Adipocyte (in vitro differentiated cells): Measurements from ENCODE around the gene TM7SF3.
"Not testable (repeated sequence)": the region's sequence is repeated elsewhere in the genome, so short reads cannot be mapped to it uniquely, and the experiment has no call there.

Experiments used
- DNase-seq: peaks from one replicate; pipeline ENCODE4 v3.0.0-alpha.2; 2015; ENCODE audit warnings: low read depth
- H3K27me3 ChIP-seq: replicated peaks from 2 replicates; pipeline ENCODE4 v1.7.0; 2013; ENCODE audit warnings: mild to moderate bottlenecking, low read length, moderate library complexity; ENCODE audit not compliant: control insufficient read depth, insufficient read depth
- H3K36me3 ChIP-seq: 2 replicates; pipeline ENCODE4 v1.7.0; 2013; ENCODE audit warnings: low read length, mild to moderate bottlenecking, moderate library complexity; ENCODE audit not compliant: control insufficient read depth, insufficient read depth, severe bottlenecking
- H3K4me1 ChIP-seq: 2 replicates; pipeline ENCODE4 v1.7.0; 2013; ENCODE audit warnings: mild to moderate bottlenecking, low read length, moderate library complexity; ENCODE audit not compliant: control insufficient read depth, insufficient read depth
- H3K4me3 ChIP-seq: 2 replicates; pipeline ENCODE4 v1.7.0; 2013; ENCODE audit warnings: mild to moderate bottlenecking, low read length, moderate library complexity
- H3K9ac ChIP-seq: 2 replicates; pipeline ENCODE4 v1.7.0; 2013; ENCODE audit warnings: mild to moderate bottlenecking, low read length, moderate library complexity
- H3K9me3 ChIP-seq: 2 replicates; pipeline ENCODE4 v1.7.0; 2013; ENCODE audit warnings: mild to moderate bottlenecking, low read length, moderate library complexity; ENCODE audit not compliant: control insufficient read depth

The TM7SF3 gene

GRCh38 chr12:26970136-26970535 lies 44.0 kb downstream of the TM7SF3 start:
- Histone ChIP-seq H3K4me3 (no peak overlapping the region), H3K9me3 (peaks cover 3% of the 10 kb centered on the region), H3K4me1 (no peaks in the 10 kb centered on the region), H3K9ac (no peak overlapping the region), H3K36me3 (peaks cover 41% of the 10 kb centered on the region), H3K27me3 (no peaks in the 10 kb centered on the region)
- no peak for DNase-seq

- DNase-seq: no peak
- H3K36me3 ChIP-seq: peaks cover 42% of the 10 kb centered on the region
Measured at GRCh38 chr12:26966842-26967241, 47.3 kb downstream of the TM7SF3 start.

GRCh38 chr12:26963413-26963812 lies 50.8 kb downstream of the TM7SF3 start:
- H3K9me3 ChIP-seq: peaks cover 3% of the 10 kb centered on the region
- no peaks in the 10 kb centered on the region for H3K27me3 ChIP-seq
- peak; percentile 60 for DNase-seq
- H3K4me1 ChIP-seq: no peaks in the 10 kb centered on the region
- peaks cover 71% of the 10 kb centered on the region for H3K36me3 ChIP-seq
- no peak overlapping the region for H3K4me3 ChIP-seq
- no peak overlapping the region for H3K9ac ChIP-seq

More at GRCh38 chr12:26966842-26967241, 47.3 kb downstream of the TM7SF3 start:
- H3K9ac ChIP-seq: no peak overlapping the region
- H3K27me3 ChIP-seq: no peaks in the 10 kb centered on the region
- no peaks in the 10 kb centered on the region for H3K4me1 ChIP-seq
- H3K4me3 ChIP-seq: no peak overlapping the region
- peaks cover 3% of the 10 kb centered on the region for H3K9me3 ChIP-seq

- Histone ChIP-seq H3K36me3 (peaks cover 72% of the 10 kb centered on the region), H3K4me3 (no peak overlapping the region), H3K9me3 (peaks cover 2% of the 10 kb centered on the region), H3K9ac (no peak overlapping the region), H3K4me1 (no peaks in the 10 kb centered on the region), H3K27me3 (no peaks in the 10 kb centered on the region)
- no peak for DNase-seq
Measured at GRCh38 chr12:26961803-26962202, 52.4 kb downstream of the TM7SF3 start.

GRCh38 chr12:26961391-26961790 lies 52.8 kb downstream of the TM7SF3 start:
- not testable (repeated sequence) for H3K9me3 ChIP-seq, H3K27me3 ChIP-seq, H3K4me3 ChIP-seq, DNase-seq, H3K9ac ChIP-seq, H3K4me1 ChIP-seq
- peaks cover 71% of the 10 kb centered on the region for H3K36me3 ChIP-seq

GRCh38 chr12:26954027-26954426 lies 60.2 kb downstream of the TM7SF3 start:
- Histone ChIP-seq H3K4me3 (no peak overlapping the region), H3K9me3 (no peaks in the 10 kb centered on the region), H3K4me1 (peaks cover 13% of the 10 kb centered on the region), H3K27me3 (no peaks in the 10 kb centered on the region), H3K36me3 (peaks cover 34% of the 10 kb centered on the region), H3K9ac (no peak overlapping the region)
- DNase-seq: no peak

GRCh38 chr12:26953447-26953846 lies 60.7 kb downstream of the TM7SF3 start:
- H3K36me3 ChIP-seq: peaks cover 28% of the 10 kb centered on the region
- H3K4me3 ChIP-seq: no peak overlapping the region
- no peaks in the 10 kb centered on the region for H3K27me3 ChIP-seq
- H3K4me1 ChIP-seq: peaks cover 13% of the 10 kb centered on the region
- peak; percentile 74 for DNase-seq
- peak overlapping the region; percentile 42 for H3K9ac ChIP-seq
- no peaks in the 10 kb centered on the region for H3K9me3 ChIP-seq

GRCh38 chr12:26948309-26948708 lies 65.9 kb downstream of the TM7SF3 start:
- no peaks in the 10 kb centered on the region for H3K27me3 ChIP-seq

GRCh38 chr12:26941215-26941594 lies 73.0 kb downstream of the TM7SF3 start:
- Histone ChIP-seq H3K4me3 (peak overlapping the region; percentile 100), H3K27me3 (no peaks in the 10 kb centered on the region), H3K4me1 (peaks cover 48% of the 10 kb centered on the region), H3K9ac (peak overlapping the region; percentile 99), H3K36me3 (no peaks in the 10 kb centered on the region), H3K9me3 (no peaks in the 10 kb centered on the region)
- DNase-seq: no peak

More at GRCh38 chr12:26948309-26948708, 65.9 kb downstream of the TM7SF3 start:
- H3K9ac ChIP-seq: no peak overlapping the region
- no peaks in the 10 kb centered on the region for H3K36me3 ChIP-seq
- no peak for DNase-seq
- H3K4me1 ChIP-seq: peaks cover 8% of the 10 kb centered on the region
- H3K9me3 ChIP-seq: no peaks in the 10 kb centered on the region
- H3K4me3 ChIP-seq: no peak overlapping the region

GRCh38 chr12:26940516-26941214 lies 73.5 kb downstream of the TM7SF3 start:
- DNase-seq: peak; percentile 36
- H3K4me1 ChIP-seq: peaks cover 54% of the 10 kb centered on the region
- H3K27me3 ChIP-seq: no peaks in the 10 kb centered on the region
- no peaks in the 10 kb centered on the region for H3K36me3 ChIP-seq
- peak overlapping the region; percentile 100 for H3K4me3 ChIP-seq
- peak overlapping the region; percentile 99 for H3K9ac ChIP-seq
- no peaks in the 10 kb centered on the region for H3K9me3 ChIP-seq

- Histone ChIP-seq H3K4me1 (peaks cover 58% of the 10 kb centered on the region), H3K9ac (peak overlapping the region; percentile 99), H3K36me3 (no peaks in the 10 kb centered on the region), H3K9me3 (no peaks in the 10 kb centered on the region), H3K27me3 (no peaks in the 10 kb centered on the region), H3K4me3 (peak overlapping the region; percentile 100)
- DNase-seq: peak; percentile 10
Measured at GRCh38 chr12:26939953-26940352, 74.2 kb downstream of the TM7SF3 start.
